Kasumi-1 (cell line): Measurements from ENCODE around the gene PKMYT1.

Experiments used
- DNase-seq, 2 experiments: peaks; one replicate each; lab custom pipeline; 2025; lab: John Stamatoyannopoulos, UW

The PKMYT1 gene

DNA sequence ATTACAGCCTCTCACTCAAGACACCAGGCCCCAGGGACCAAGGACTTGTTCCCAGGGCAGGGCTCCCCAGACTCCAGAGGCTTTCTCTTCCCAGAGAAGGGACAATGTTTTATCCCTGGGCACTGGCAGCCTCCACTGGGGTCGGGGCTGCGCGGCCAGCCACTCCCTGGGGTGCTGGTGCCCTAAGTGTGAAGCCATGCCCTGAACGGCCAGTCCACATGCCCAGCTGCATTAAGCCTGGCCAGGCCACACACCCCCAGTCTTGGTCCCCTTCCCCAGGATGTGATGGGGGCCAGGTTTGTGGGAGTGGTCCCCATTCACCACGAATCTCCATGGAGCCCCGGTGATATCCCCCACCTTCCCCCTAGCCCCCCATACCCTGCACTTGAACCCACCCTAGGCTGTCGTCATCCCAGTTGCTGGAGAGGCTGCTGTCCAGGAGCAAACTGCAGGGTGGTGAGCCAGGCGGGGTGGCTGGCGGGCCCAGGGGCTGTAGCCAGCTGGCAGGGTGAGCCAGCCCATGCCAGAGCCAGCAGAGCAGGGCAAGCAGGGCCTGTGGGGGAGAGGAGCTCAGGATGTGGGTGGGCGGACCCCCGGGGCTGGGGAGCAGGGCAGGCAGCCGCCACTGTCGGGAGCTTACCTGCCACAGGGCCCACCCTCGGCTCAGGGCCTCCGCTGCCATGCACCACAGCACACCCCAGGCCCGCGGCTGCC is 6.5 kb downstream of the PKMYT1 start:
- no peak for DNase-seq

DNA sequence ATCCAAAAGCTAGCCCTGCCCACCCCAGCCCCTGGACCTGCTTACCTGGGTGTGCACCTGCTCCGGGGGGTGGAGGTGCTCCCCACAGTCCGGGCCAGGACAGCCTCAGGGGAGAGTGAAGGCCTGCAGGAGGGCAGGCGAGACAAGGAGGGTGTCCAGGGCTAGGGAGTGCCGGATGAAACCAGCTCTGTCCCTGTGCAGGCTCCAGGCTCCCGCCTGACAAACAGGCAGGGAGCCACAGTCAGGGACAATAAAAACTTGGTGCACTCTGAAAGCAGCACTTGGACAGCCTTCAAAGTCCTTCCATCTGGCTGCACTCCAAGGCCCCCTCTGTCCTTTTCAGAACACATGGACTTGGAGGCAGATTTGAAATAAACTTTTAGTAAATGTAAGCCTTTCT is 7.2 kb downstream of the PKMYT1 start:
- DNase-seq: no peak

DNA sequence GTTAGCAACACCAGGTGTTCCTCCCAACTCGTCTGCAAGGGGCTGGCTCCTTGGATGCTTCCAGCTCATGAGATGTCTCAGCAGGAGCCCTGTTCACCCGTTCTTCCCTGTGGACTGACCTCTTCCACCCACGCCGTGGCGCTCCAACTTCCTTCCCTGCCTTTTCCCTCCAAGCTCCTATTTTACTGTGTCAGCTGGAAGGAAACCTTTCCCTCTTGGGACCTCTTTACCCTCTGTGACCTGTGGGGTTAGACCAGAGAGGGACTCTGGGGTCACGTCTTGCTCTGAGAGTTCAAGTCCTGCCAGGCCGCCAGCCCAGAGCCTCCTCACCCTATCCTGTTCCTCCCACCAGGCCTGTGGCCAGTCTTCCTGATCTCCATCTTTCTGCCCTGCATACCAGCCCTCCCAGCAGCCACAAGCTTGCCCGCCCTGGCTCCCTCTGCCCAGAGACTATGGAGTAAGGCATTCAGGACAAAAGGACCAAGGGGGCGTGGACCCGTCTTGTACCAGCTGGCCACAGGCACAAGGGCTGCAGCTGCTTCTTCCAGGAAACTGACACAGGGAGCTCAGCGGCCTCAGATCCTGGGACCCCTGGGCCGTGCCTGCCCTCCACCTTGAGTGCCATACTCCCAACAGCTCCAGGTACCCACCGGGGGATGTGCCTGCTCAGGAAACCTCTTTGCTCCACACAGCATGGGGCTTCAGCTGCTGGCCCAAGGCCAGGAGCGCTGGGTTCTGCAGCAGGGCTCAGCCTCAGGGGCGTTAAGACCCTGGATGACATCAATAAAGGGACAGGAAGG is 8.1 kb downstream of the PKMYT1 start:
- DNase-seq: no peak

DNA sequence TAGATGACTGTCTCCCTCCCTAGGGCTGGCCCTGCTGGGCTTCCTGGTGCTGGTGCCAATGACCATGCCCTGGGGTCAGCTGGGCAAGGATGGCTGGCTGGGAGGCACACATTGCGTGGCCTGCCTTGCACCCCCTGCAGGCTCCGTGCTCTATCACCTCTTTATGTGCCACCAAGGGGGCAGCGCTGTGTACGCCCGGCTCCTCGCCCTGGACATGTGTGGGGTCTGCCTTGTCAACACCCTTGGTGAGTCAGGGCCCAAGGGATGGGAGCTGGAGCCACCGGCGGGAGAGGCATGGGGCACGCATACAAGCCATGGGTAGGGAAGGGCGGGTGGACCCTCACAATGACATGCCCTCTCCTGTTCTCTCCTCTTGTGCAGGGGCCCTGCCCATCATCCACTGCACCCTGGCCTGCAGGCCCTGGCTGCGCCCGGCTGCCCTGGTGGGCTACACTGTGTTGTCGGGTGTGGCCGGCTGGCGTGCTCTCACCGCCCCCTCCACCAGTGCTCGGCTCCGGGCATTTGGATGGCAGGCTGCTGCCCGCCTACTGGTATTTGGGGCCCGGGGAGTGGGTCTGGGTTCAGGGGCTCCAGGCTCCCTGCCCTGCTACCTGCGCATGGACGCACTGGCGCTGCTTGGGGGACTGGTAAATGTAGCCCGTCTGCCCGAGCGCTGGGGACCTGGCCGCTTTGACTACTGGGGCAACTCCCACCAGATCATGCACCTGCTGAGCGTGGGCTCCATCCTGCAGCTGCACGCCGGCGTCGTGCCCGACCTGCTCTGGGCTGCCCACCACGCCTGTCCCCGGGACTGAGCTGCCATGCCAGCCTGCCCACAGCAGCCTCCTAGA is 8.9 kb downstream of the PKMYT1 start:
- DNase-seq: no peak

DNA sequence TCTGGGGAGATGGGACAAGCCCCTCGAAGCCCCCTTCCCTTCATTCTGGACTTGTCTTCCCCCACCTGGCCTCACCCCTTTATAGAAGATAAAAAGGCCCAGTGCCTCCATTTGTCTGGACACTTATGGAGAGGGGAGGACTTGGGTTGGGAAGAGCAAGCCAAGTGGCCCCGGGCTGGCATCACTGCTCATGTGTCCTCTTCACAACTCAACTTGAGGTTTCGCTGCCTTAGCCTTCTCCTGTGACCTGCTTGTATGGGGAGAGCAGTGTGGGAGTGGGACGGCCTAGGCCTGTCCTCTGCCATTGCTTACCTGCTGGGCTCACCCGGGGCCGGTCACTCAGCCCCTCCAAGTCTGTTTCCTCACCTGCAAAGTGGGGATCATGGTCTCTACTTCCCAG is 9.7 kb downstream of the PKMYT1 start:
- no peak for DNase-seq

DNA sequence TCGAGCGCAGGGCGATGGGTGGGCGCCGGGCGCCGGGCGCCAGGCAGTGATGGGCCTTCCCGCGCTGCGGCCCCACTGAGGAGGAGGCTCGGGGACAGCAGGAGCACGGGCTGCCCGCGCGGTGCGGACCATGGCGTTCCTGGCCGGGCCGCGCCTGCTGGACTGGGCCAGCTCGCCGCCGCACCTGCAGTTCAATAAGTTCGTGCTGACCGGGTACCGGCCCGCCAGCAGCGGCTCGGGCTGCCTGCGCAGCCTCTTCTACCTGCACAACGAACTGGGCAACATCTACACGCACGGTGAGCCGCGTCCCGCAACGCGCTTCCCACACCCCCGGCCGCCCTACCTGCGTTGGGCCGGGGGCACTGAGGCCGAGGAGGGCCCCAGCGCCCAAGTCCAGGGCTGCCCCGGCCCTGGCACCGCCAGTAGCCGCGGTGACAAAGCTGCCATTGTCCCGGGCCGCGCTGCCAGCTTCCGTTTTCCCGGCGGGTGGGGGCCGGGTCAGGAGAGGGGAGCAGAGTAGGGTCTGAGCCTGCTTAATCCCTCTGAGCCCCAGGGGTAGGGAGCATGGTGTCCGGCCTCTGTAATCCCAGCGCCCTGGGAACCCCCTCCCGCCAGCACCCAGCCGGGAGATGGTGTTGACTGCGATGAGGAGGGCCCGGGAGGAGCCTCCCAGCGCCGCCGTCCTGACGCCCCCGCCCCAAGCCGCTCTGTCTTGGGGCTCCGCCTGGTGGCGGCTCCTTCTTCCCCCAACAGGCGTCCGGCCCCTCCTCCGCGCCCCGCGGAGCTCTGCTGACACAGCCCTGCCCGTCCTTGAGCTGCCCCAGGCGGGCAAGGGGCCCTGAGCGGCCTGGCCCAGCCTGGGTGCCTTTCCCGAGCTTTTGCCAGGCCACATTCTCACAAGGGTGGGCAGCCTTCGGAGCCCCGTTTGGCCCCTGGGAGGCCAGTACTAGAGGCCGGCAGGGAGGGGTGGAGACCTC is 10.4 kb downstream of the PKMYT1 start:
- peak; percentile 23 to 58 for DNase-seq

DNA sequence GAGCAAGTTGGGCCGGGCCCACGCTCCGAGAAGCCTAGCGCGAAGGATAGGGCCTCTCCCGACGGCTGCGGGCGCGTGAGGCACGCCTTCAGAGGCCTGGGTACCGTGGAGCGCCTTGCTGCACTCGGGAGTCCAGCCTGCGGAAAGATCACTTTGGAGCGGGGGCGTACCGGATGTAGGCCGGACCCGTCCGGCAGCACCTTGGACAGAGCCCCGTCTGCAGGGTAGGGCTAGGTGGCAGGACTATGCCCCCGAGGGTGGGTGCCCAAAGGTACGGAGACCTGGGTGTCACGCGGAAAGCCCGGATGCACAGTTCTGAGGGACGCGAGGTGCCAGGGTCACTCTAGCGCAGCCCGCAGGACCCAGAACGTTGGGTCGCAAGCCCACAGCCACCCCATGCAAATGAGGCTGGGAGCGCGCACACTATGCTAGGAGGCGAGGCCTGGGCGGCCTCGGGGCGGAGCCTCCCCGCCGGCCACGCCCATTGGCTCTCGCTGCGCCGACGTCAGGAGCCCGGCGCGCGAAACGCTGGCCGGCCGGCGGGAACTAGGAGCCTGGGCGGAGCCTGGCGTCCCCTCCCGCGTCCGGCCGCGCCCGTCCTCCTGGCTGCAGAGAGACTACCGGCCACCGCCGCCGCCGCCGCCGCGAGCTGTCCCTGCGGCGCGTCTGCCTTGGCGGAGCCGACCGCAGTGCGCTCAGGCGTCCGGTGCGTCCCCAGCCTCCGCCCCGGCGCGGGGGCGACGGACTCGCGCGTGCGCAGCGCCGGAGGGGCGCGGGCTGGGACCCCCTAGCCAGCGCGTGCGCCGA is 11.3 kb downstream of the PKMYT1 start, which contains the start of gene PAQR4:
Gene PAQR4 (plus strand): TSS at position 611 of the 807 bp plus-strand sequence. CDS start 327 bp downstream, outside the sequence.
- peak; percentile 48 to 58 for DNase-seq

DNA sequence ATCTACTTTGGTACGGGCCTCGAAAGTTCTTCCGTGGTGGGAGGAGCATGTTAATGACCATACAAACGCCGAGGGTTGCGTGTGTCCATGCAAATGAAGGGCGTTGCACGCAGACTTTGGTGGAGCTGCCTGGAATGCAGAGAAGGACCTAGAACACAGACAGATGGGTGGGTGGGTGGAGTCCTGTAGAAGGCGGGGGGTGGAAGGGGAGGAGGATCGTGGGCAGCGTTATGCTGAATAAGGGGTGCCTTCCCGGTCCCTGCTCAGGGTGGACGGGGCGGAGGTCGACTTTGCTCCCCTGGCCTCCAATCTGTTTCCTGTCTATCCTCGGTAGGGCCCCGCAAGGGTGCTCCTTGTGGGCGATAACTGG is 11.9 kb downstream of the PKMYT1 start:
- DNase-seq: no peak

DNA sequence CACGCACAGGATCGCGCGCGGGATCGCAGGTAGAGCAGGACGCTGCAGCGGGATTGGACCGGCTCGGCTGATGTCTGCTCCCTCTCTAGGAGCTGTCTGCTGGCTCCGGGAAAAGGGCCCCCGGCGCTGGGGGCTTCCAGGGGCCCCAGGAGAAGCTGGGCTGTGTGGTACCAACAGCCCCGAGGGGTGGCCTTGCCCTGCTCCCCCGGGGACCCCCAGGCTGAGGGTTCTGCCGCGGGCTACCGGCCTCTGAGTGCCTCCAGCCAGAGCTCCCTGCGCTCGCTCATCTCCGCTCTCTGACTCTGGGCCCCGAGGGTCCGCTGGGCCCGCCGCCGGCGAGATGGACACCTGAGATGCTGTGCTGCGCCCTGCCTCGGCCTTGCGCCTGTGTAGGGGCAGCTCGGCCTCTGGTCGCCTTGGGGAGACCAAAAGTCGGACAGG is 12.5 kb downstream of the PKMYT1 start:
- DNase-seq: no peak

DNA sequence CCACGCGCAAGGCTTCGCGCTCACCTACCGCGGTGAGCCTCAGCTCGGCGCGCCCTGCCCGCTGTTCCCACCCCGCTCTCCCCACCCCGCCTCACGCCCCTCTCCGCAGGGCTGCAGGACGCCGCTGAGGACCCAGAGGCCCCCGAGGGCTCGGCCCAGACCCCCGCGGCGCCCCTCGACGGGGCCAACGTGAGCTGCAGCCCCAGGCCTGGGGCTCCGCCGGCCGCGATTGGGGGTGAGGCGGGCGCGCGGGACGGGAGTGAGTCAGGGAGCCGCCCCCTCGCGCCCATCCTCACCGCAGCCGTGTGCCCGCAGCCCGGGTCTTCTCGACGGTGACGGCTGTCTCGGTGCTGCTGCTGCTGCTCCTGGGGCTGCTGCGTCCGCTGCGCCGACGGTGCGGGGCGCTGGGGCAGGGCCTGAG is 13.0 kb downstream of the PKMYT1 start:
- DNase-seq: no peak

DNA sequence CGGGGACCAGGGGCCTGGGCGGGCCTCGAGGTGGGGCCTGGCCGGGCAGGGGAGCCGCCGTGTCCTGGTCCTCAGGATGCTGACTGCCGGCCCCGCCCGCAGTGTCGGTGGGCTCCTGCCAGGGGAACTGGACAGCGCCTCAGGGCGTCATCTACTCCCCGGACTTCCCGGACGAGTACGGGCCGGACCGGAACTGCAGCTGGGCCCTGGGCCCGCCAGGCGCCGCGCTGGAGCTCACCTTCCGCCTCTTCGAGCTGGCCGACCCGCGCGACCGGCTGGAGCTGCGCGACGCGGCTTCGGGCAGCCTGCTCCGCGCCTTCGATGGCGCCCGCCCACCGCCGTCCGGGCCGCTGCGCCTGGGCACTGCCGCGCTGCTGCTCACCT is 13.4 kb downstream of the PKMYT1 start:
- no peak for DNase-seq

DNA sequence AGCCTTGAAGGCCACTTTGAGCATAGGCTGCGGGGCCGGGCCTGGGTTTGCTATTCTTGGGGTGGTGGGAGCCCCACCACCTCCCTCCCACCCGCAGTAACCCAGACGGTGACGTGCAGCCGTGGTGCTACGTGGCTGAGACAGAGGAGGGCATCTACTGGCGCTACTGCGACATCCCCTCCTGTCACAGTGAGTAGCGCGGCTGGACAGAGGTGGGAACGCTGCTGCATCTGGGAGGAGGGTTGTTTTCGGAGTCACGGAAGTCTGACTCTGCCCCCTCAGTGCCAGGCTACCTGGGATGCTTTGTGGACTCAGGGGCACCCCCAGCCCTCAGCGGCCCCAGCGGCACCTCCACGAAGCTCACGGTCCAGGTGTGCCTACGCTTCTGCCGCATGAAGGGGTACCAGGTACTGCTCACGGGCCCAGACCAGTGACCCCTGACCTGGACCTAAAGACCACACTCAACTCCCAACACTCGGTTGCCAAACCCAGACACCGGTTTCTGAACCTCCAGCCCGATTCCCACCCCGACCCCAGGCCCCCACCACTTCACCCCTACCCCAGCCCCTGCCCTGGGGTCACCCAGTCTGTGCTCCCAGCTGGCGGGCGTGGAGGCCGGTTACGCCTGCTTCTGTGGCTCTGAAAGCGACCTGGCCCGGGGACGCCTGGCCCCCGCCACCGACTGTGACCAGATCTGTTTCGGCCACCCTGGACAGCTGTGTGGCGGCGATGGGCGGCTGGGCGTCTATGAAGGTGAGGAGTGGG is 14.0 kb downstream of the PKMYT1 start:
- no peak for DNase-seq

DNA sequence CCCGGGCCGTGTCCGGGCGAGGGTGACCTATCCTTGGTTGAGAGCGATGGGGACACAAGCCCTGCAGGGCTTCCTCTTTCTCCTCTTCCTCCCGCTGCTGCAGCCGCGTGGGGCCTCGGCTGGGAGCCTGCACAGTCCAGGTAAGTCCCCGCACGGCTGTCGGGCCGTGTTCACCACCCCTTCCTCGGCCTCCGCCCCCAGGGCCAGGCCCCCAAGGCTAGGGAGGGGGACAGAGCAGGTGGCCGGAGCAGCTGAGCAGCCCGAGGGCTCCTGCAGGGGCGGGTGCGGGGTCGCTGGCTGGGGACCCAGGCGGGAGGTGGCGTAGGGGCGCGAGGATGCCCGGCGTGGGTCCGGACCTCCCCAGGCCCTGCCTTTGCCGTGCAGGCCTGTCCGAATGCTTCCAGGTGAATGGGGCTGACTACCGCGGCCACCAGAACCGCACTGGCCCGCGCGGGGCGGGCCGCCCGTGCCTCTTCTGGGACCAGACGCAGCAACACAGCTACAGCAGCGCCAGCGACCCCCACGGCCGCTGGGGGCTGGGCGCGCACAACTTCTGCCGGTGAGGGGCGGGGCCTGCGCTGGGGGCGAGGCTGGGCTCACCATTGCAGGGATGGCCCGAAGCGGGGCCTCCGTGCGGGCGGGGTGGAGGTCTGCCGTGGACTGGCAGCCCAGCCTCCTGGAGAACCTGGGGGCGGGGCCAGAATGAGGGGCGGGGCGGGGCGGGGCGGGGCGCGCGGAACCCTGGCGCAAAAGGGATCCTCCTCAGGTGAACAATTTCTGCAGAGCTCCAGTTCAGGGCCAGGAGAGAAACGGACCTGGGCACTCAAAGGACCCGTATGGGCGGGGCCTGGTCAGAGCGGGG is 15.5 kb downstream of the PKMYT1 start:
- DNase-seq: peak; percentile 17 to 19

DNA sequence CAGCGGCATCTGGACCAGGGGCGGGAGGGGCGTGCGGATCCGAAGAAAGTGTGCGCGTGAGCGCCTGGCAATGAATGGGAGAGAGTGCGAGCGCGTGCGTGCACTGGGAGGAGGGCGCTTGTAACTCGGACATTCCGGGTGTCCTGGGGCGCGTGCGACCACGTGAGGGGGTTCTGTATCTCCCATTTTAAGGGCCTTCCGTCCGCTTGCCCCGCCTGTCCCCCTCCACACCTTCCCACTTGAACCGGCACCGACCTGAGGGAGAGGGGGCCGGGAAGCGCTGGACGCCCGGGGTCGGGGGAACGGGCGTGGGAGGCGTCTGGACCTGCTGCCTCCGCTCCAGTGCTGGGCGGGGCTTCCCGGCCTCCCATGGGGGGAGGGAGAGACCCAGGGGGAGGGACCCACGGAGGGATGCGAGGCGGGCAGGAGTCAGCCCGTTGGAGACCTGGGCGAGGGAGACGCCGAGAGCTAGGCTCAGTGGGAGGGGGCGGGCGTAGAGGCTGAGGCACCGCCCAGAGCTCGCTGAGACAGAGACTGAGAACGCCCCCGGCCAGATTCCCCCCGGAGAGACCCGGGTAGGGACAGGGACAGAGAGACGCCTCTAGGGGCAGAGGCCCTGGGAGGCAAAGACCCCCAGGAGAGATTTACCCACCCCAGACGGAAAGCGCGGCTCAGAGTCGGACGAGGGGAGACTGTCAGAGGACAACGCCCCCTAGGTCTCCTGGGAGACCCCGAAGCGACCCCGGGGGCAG is 16.3 kb downstream of the PKMYT1 start, which contains the start of gene KREMEN2:
Gene KREMEN2 (plus strand): TSS at position 553 of the 752 bp plus-strand sequence. CDS start 246 bp downstream, outside the sequence.
- DNase-seq: peak in 1 of 2 experiments; percentile 2

DNA sequence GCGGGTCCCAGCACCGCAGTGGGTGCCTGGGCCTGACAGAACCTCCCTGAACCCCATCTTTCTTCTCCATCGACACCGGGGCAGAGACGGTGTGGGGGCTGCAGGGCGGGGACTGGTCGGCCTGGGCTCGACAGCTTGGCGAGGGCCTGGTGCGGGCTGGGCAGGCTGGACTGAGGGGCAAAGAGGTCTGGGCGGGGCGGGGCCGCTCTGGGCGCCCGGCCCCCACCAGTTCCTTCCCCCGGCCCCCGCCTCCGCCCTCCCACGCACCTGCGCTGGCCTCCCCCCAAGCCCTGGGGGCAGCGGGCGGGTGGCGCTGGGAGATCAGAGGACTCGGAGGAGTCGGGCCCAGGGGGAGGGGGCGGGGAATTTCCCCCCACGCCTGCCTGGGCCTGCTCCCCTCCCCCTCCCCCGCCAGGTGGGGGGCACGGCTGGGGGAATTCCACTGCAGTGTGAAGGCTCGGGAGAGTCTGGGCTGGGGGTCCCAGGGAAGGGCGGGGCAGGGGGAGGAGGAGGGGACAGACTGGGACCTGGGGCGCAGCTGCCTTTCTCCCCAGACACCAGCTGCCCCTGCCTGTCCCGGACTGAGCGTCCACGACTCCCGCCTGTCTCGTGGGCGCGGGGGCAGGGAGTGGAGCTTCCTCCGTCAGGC is 17.0 kb downstream of the PKMYT1 start:
- DNase-seq: no peak

DNA sequence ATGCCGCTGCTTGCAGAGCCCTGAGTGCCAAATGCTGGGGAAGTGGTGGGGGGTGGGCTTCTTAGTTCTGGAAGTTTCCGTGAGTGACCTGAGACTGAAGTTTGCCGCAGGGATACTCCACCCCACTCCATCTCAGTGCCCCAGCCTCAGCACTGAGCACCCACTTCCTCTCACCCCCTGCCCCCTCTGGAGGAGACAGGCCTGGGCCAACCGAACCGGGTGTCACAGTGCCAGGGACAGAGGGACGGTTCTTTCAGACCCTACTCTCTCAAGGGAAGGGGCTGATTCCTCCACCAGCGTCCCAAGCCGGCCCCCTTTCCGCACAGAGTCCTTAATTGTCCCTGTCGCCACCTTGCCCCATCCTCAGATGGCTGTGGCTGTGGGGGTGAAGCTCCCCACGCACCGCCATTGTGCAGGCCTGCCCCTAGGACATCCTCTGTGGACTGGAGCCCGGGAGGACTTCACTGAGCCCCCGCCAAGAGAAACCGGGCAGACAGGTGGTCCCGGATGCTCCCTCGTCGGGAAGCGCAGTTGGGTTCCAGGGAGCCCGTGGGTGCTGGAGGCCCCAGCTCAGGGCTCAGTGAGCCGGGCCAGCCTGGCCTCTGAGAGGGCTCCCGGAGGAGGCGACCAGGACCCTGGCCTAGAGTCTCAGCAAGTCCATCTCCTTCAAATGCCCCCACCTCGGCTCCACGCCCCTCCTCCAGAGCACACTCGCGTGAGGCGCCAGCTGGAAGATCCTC is 17.7 kb downstream of the PKMYT1 start:
- DNase-seq: no peak
